GM13976 (cell line): ENCODE measurements around the gene TBC1D30.
"Not testable (repeated sequence)": the region's sequence is repeated elsewhere in the genome, so short reads cannot be mapped to it uniquely, and the experiment has no call there.

Experiments
- DNase-seq: peaks from one replicate; pipeline ENCODE4 v3.0.0; 2012; ENCODE audit warnings: low spot score
- CTCF ChIP-seq: IDR thresholded peaks from 2 replicates; pipeline ENCODE4 v1.5.1; 2012; ENCODE audit warnings: borderline replicate concordance, mild to moderate bottlenecking; ENCODE audit not compliant: insufficient read depth; ENCODE audit errors: extremely low read depth, missing control alignments, control extremely low read depth
- in situ Hi-C: fragments of 300-500 bp; cut with MboI; formaldehyde crosslinking; loops from one replicate; pipeline ENCODE4 v1.12.0; 2022; ENCODE audit warnings: low sequenced_read_pairs, mixed read lengths, inconsistent platforms; ENCODE audit not compliant: unreplicated experiment

TBC1D30 gene

GRCh38 chr12:64802180-64802775 is 22.2 kb upstream of the TBC1D30 start:
- in situ Hi-C loops, result not testable (repeated sequence)
- DNase-seq, result peak; percentile 61
- peak; percentile 82 for TF ChIP-seq CTCF

- TF ChIP-seq CTCF, result no peak
- DNase-seq, result no peak
- in situ Hi-C loops, result no loop called here
Measured at GRCh38 chr12:64806173-64806572, 18.3 kb upstream of the TBC1D30 start.

- in situ Hi-C loops, result no loop called here
- TF ChIP-seq CTCF, result no peak
- DNase-seq, result no peak
Measured at GRCh38 chr12:64806593-64807460, 17.6 kb upstream of the TBC1D30 start.

- in situ Hi-C loops, result no loop called here
- no peak for DNase-seq
- TF ChIP-seq CTCF, result no peak
Measured at GRCh38 chr12:64808110-64808509, 16.3 kb upstream of the TBC1D30 start.

GRCh38 chr12:64810831-64811230 is 13.6 kb upstream of the TBC1D30 start:
- no peak for TF ChIP-seq CTCF
- DNase-seq, result no peak
- in situ Hi-C loops, result no loop called here

- no peak for DNase-seq
- no peak for TF ChIP-seq CTCF
- in situ Hi-C loops, result no loop called here
Measured at GRCh38 chr12:64813723-64814122, 10.7 kb upstream of the TBC1D30 start.
